H1 (cell line): ENCODE results near the gene ACP3. TPM values are rescaled to one million over a fixed set of nuclear protein-coding genes. Genes with fewer than 3 reads are reported as not detected.

Source experiments
- ATF3 ChIP-seq: IDR thresholded peaks from 2 replicates; pipeline ENCODE4 v1.6.1; 2011; ENCODE audit warnings: low read depth, mild to moderate bottlenecking, low read length; ENCODE audit not compliant: insufficient read depth
- JUND ChIP-seq: IDR thresholded peaks from 2 replicates; pipeline ENCODE4 v1.6.1; 2011; ENCODE audit warnings: mild to moderate bottlenecking, improper control_type of control experiment, low read length
- KDM5A ChIP-seq: fragments of 200-600 bp; IDR thresholded peaks from 2 replicates; pipeline ENCODE4 v1.7.1; 2012; ENCODE audit warnings: mild to moderate bottlenecking, low read length, inconsistent platforms, mixed read lengths
- TAF7 ChIP-seq: optimal IDR thresholded peaks from 2 replicates; pipeline ENCODE3; 2011; ENCODE audit warnings: low read depth, mild to moderate bottlenecking, inconsistent platforms, low read length, moderate library complexity, borderline replicate concordance
- polyA plus RNA-seq, 7 experiments: library from polyadenylated mRNA; depleted of rRNA in 3 of 7; stranded (reverse) in 5 of 7; unstranded in 2 of 7; fragments of >200 nt in 5 of 7; fragments of 200-250 nt in 2 of 7; gene quantifications; 1 replicate in 5 of 7; 2 replicates in 1 of 7; 4 replicates in 1 of 7; pipeline versions ENCODE4 v1.2.1 to v1.2.3, GENCODE V29; 2011 to 2013; ENCODE audit warnings: missing spikeins in 2 of 7, mixed read lengths in 2 of 7
- total RNA-seq: library from RNA; stranded (reverse); fragmentation: NEBNext Ultra II Directional; extraction: Animal tissue kit (Norgen Biotek cat#: 25700); gene quantifications from 2 replicates; pipeline ENCODE4 v1.2.1, GENCODE V29; 2021

Gene ACP3
- total and polyA plus RNA-seq, 2 of the 8 experiments (the other 6 are each of a cell fraction or from before 2014, with no cell fraction given) = 1.2 to 1.4 TPM

- no peak for TF ChIP-seq ATF3
- TF ChIP-seq TAF7 = no peak
- no peak for TF ChIP-seq KDM5A
- TF ChIP-seq JUND = no peak
These were observed 37.9 kb downstream of the ACP3 start (continued) for GRCh38 chr3:132354916-132355702.
